ENCODE results near the gene EXOG. TPM values are rescaled to one million over a fixed set of nuclear protein-coding genes. Genes with fewer than 3 reads are reported as not detected.

EXOG gene
- total RNA-seq, 1 donor from 2014 or later = 11.2 TPM

GRCh38 chr3:38488949-38489348 lies 7.2 kb upstream of the EXOG start:
- H3K4me3 ChIP-seq = no peak overlapping the region
- H3K4me1 ChIP-seq = no peaks in the 10 kb centered on the region
- no peak for DNase-seq (ENCODE audit: low spot score in 2 of 2)
- H3K27ac ChIP-seq = no peak overlapping the region
- intact Hi-C loops (cut with DNase I) = no loop called here
- TF ChIP-seq CTCF (IDR thresholded peaks at IDR 0.05) = no peak
- H3K9me3 ChIP-seq = no peaks in the 10 kb centered on the region
- H3K27me3 ChIP-seq = no peaks in the 10 kb centered on the region
- H3K36me3 ChIP-seq = peaks cover 0 to under 1% of the 10 kb centered on the region in 2 donors

- no peak overlapping the region for H3K4me3 ChIP-seq
- no peaks in the 10 kb centered on the region for H3K27me3 ChIP-seq
- no peaks in the 10 kb centered on the region for H3K36me3 ChIP-seq
- no peak for TF ChIP-seq CTCF (IDR thresholded peaks at IDR 0.05)
- DNase-seq (ENCODE audit: low spot score in 2 of 2) = no peak
- intact Hi-C loops (cut with DNase I) = loop anchor here (10.0 kb wide), 1 partner anchor 545 kb away; no protein-coding TSS in a partner anchor
- H3K4me1 ChIP-seq = no peaks in the 10 kb centered on the region
- H3K9me3 ChIP-seq = no peaks in the 10 kb centered on the region
- H3K27ac ChIP-seq = no peak overlapping the region
Measured at GRCh38 chr3:38489766-38490165, 6.4 kb upstream of the EXOG start.

- intact Hi-C loops (cut with DNase I) = loop anchor here (10.0 kb wide), 1 partner anchor 544 kb away; no protein-coding TSS in a partner anchor
- no peaks in the 10 kb centered on the region for H3K9me3 ChIP-seq
- H3K4me3 ChIP-seq = no peak overlapping the region
- H3K27me3 ChIP-seq = no peaks in the 10 kb centered on the region
- DNase-seq (ENCODE audit: low spot score in 2 of 2) = no peak
- no peak for TF ChIP-seq CTCF (IDR thresholded peaks at IDR 0.05)
- H3K27ac ChIP-seq = no peak overlapping the region
- H3K4me1 ChIP-seq = no peaks in the 10 kb centered on the region
- H3K36me3 ChIP-seq = no peaks in the 10 kb centered on the region
Measured at GRCh38 chr3:38490281-38491030, 5.7 kb upstream of the EXOG start.

- no peak for TF ChIP-seq CTCF (IDR thresholded peaks at IDR 0.05)
Measured at GRCh38 chr3:38491215-38491614, 4.9 kb upstream of the EXOG start.

GRCh38 chr3:38493031-38493430 lies 3.1 kb upstream of the EXOG start:
- intact Hi-C loops (cut with DNase I) = loop anchor here (10.0 kb wide), 1 partner anchor 542 kb away; no protein-coding TSS in a partner anchor

More at GRCh38 chr3:38491215-38491614, 4.9 kb upstream of the EXOG start:
- Histone ChIP-seq H3K4me3 (no peak overlapping the region), H3K27me3 (no peaks in the 10 kb centered on the region), H3K9me3 (no peaks in the 10 kb centered on the region), H3K36me3 (no peaks in the 10 kb centered on the region), H3K27ac (no peak overlapping the region), H3K4me1 (no peaks in the 10 kb centered on the region)
- intact Hi-C loops (cut with DNase I) = loop anchor here (10.0 kb wide), 1 partner anchor 544 kb away; no protein-coding TSS in a partner anchor
- DNase-seq (ENCODE audit: low spot score in 2 of 2) = no peak

More at GRCh38 chr3:38493031-38493430, 3.1 kb upstream of the EXOG start:
- Histone ChIP-seq H3K4me3 (no peak overlapping the region), H3K36me3 (no peaks in the 10 kb centered on the region), H3K4me1 (peaks cover 0 to 4% of the 10 kb centered on the region in 2 donors), H3K27me3 (no peaks in the 10 kb centered on the region), H3K27ac (no peak overlapping the region), H3K9me3 (no peaks in the 10 kb centered on the region)
- no peak for TF ChIP-seq CTCF (IDR thresholded peaks at IDR 0.05)
- no peak for DNase-seq (ENCODE audit: low spot score in 2 of 2)

Data from ascending aorta (tissue), 2 donors.